Measurements from ENCODE around the gene DVL2.
A peak's percentile ranks its signal among the peaks of the same experiment; 100 is the strongest.
"Not testable (repeated sequence)": the region's sequence is repeated elsewhere in the genome, so short reads cannot be mapped to it uniquely, and the experiment has no call there.

The DVL2 gene

GRCh38 chr17:7196651-7197401, 37.5 kb downstream of the DVL2 start:
- no peak for DNase-seq (ENCODE audit: low spot score)

DNA sequence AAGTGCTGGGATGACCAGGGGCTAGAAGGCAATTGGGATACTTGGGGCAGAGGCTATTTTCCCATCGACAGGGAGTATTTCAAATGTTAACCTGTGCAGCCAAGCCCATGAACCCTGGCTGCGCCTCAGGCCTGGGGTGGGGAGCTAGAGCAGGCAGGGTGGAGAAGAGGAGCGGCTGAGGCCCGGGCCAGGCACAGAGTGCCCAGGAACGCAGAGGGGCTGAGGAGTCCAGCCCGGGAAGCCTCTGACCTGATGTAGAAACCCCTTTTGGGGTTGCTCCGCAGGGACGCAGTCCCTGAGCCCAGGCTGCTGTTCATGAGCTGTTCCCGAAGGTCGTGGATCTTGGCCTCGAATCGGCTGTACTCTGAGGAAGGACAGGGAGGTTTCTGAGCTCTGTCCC, 38.3 kb downstream of the DVL2 start:
- no peak for DNase-seq (ENCODE audit: low spot score)

GRCh38 chr17:7192271-7192937, 41.9 kb downstream of the DVL2 start:
- no peak for DNase-seq (ENCODE audit: low spot score)

DNA sequence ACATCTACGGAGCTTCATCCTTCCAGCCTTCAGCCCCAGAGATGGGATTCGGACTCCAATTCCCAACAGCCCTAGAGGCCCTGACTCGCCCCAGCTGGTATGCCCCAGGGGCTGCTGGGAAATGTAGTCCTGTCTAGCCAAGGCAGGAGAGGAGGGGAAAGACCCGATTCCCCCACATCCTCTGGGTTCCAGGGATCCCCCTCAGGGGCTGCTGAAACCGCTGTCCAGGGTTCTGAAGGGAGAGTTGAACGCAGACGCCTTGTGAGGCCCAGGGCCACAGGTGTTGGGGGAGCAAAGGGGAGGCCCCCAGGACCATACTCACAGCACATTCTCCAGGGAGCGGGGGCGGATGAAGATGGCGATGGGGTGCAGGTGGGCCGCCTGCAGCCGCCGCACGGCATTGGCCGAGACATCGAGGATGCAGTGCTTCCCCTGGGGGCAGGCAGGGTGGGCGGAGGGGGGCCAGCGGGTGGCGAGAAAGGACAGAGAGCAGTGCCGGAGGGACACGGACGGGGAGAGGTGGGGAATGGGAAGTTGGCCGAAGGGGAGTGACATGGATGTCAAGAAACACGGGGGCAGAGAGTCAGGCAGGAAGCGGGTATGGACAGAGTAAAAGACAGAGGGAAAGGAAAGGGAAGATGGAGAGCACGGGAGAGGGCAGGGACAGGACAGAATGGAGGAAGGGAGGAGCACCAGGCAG, 42.6 kb downstream of the DVL2 start:
- peak; percentile 14 for DNase-seq (ENCODE audit: low spot score)

GRCh38 chr17:7191069-7191468, 43.2 kb downstream of the DVL2 start:
- DNase-seq (ENCODE audit: low spot score): no peak

DNA sequence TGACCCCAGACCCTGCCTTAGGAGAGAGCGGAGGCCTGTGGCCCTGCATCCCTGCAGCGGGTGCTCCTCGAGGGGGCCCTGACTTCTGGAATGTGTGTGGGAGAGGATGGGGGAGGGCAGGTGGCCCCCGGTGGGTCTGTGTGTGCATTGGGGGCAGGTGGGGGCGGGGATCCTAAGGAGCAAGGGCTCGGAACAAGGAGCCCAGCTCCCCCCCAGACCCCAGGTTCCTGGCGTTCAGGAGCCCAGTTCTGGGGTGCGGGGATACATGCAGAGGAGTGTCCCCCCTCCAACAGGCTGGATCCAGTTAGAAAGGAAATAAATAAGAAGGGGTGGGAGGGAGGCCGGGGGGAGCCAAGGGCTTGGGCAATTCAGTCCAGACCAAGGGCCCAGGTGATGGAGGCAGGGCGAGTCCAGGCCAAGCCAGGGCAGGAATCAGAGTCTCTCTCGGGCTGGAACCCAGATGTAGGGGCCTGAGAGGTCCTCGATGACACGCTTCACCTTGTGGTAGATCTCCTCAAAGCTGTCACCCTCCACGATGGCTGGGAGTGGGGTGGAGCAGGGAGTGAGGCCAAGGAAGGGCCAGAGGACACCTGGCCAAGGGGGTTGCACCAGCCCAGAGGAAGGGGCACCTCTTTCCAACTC, 43.9 kb downstream of the DVL2 start:
- DNase-seq (ENCODE audit: low spot score): no peak

DNA sequence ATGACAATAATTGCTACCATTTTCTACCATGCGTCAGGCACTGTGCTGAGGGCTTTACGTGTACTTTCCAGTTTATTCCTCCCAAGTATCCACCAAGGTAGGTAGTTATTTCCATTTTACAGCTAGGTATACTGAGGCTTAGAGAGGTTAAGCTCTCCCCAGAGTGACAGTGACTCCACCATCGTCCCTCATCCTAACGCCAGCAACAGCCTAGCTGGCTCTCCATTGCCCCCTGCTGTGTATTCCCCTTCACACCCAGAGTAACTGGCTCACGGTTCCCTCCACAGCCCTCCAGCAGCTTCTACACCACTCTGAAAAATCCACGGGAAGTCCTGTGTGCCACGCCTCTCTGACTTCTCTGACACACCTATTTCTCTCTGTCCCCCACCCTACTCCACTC, 48.1 kb downstream of the DVL2 start:
- DNase-seq (ENCODE audit: low spot score): no peak

DNA sequence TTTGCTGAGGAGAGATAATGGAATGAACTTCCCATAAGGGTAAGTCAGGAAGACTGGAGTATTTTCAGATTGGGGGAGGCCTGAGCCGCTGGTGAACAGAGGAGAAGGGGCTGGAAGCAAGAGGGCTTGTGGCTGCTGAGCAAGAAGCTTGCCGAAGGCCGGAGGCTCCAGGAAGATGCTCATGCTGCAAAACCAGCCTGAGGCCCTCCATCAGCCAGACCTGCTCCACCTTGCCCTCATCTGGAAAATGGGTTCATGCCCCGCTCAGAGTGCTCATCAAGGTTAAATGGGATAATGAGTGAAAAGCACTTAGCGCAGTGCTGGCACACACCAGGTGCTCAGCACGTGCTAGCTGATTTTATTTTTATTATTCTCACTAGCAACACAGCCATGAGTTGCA, 49.7 kb downstream of the DVL2 start:
- DNase-seq (ENCODE audit: low spot score): no peak

DNA sequence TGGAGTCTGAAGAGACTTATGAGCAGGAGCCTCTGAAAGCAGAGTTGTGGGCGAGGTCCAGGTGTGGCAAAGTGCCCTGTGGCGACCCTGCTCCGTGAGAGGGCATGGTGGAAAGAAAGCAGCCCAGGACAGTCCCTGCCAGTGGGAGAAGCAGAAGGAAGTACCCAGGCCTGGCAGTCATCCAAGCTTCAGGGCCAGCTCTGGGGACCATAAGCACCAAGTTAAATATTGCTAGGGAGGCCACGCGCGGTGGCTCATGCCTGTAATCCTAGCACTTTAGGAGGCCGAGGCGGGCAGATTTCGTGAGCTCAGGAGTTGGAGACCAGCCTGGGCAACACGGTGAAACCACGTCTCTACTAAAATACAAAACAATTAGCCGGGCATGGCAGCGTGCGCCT, 50.2 kb downstream of the DVL2 start:
- no peak for DNase-seq (ENCODE audit: low spot score)

DNA sequence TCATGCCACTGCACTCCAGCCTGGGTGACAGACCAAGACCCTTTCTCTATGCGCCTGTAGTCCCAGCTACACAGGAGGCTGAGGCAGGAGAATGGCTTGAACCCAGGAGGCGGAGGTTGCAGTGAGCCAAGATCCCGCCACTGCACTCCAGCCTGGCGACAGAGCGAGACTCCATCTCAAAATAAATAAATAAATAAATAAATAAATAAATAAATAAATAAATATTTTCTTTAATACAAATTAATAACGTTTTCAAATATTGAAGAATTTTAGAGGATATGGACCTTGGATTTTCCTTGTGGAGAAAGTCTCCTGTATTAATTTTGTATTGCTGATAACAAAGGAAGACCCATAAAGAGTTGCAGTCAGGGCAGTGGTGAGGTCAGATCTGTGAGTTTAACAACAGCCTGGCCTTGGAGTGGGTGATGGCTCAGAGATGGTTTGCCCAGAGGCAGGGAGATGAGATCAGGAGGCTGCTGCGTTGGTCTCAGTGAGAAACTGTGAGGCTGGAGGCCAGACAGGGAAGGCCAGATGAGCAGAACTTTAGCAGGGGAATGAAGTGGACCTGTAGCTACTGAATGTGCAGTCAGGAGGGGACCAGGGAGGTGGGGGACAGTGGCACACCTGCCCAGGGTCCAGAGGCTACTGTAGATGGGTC, 50.8 kb downstream of the DVL2 start:
- DNase-seq (ENCODE audit: low spot score): no peak

GRCh38 chr17:7182101-7182500, 52.2 kb downstream of the DVL2 start:
- not testable (repeated sequence) for DNase-seq (ENCODE audit: low spot score)

DNA sequence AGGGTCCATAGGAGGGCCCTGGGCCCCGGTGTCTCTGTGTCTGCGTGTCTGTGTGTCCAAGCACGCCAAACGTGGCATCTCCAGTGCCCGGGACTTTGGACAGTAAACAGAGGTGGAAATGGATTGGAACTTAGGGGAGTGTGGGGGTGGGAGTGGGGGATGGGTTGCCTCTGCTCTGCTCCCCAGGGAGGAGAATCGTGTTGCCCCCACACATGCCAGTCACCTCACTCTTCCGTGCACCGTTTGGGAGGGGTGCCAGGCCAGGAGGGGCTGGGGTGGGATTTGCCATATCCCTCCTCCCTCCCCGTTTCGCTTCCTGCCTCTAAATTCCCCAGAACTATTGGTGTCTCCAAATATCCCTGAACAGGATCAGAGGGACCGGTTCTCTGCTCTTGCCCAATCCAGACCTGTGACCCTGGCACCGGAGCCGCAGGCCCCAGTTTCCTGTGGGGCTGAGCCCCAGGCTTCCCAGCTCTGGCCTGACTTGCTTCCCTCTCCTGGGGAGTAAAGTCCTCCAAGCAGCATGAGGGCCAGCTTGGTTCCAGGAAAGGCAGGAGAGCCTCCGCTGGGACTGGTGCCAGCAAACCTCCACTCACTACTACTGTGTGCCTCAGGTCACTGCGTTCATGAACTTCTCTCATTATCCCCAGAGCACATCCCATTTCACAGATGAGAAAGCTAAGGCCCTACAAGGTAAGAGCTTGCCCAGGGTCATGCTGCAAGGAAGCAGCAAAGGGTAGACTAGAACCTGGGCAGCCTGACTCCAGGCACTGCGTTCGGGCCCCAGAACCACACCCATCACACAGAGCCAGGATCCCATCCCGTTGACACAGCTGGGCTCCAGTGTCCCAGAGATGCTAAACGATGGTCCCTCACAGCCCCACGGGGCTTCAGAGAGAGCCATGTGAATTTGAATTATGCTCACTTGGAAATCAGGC, 54.7 kb downstream of the DVL2 start, which contains the start of gene ASGR1:
TSS of gene ASGR1 (minus strand) at position 54 of the 938 bp plus-strand sequence. CDS start 807 bp downstream, outside the sequence.
- DNase-seq (ENCODE audit: low spot score): no peak

DNA sequence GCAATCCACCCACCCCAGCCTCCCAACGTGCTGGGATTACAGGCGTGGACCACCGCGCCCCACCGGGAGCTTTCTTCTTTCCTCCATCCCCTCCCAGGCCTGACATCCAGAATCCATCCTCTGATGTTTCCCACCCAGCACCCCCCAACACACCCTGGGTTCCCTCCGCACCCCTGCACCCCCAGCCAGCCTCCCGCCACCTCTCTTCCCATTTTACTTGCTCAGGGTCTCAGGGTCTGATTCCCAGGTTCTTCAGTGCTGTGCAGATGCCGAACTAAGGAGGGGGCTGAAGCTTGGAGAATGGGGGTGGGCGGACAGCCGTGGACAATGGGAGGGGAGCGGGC, 55.4 kb downstream of the DVL2 start:
- no peak for DNase-seq (ENCODE audit: low spot score)

DNA sequence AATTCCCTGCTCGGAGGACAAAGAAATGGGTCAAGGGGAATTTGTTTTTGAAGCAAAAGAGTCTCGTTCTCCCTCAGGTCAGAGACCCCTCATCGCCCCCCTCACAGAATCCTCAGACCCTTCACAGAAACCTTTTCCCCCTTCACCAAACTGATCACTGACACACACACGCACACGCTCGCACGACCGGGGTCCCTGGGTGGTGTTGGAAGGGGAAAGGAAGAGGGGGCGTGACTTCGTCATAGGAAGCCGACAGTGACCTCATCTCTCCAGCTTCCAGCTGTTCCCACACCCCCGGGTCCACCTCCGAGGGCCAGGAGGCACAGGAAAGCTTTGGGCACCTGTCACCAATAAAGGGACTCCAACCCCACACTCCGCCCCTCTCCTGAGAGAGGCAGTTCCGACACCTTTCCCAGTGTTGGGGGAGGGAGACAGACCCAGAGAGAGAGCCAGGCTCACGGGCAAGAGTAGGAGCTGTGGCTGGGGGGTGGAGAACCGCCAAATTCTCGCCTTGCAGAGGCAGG, 56.3 kb downstream of the DVL2 start:
- no peak for DNase-seq (ENCODE audit: low spot score)

- DNase-seq (ENCODE audit: low spot score): peak; percentile 68
Measured at GRCh38 chr17:7177191-7177953, 56.9 kb downstream of the DVL2 start.

DNA sequence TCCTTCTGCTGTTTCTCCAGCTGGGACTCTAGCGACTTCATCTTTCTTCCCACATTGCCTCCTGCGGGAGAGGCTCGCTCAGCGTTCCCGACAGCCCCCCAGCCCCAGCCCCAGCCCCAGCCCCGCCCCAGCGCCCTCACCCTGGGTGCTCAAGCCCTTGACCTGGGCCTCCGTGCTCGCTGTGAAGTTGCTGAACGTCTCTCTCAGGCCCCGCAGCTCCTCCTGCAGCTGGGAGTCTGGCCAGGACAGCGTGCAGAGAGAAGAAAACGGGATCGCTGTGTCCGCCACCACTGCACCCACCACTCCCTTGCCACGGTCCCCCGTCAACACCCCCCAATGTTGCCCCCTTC, 57.5 kb downstream of the DVL2 start:
- DNase-seq (ENCODE audit: low spot score): no peak

GRCh38 chr17:7176107-7176840, 58.0 kb downstream of the DVL2 start:
- no peak for DNase-seq (ENCODE audit: low spot score)
